GM19043 (cell line): ENCODE results near the gene ILDR2.

ENCODE experiments used
- ATAC-seq: cut with Tn5 transposase; IDR thresholded peaks from one replicate; pipeline ENCODE4 v1.9.1; 2021; ENCODE audit warnings: low read depth; ENCODE audit not compliant: unreplicated experiment

Gene ILDR2

DNA sequence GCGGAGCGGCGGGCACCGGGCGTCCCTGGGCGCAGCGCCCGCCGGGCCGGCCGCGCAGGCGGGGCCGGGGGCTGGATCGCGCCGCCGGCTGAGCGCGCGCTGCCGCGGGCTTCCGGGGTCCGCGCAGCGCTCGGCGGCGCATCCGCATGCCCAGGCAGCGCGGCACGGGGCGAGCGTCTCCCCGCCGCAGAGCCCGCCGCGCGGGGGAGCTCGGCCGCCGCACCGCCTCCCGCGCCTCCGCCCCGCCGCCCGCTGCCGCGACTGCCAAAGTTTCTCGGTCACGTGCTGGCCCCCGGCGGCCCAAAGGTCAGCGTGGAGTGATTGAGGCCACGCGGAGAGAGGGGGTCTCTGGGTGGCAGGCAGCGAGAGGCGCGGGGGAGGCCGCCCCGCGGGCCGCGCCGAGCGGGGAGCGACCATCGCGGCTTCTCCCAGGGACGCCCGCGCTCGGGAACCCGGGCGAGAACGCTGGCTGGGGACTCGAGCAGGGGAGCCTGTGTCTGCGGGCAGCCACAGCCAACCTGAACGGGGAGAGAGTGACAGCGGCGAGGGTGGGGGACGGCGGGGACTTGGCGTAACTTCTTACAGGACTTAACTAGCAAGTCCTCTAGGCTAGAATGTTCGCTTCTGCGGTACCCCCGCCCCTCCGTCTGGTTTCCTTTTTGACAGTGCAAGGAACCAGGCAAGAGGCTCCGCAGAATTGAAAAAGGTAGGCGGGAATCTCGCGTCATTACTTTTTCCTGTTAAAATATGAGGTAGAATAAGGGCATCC lies at the start of gene ILDR2:
TSS of gene ILDR2 (minus strand) at position 180 of the 769 bp plus-strand sequence. CDS start 272 bp downstream, outside the sequence.
- ATAC-seq, result no peak

- ATAC-seq, result peak; percentile 86
These were observed 47.0 kb upstream of the ILDR2 start for GRCh38 chr1:167022384-167022783.

- no peak for ATAC-seq
These were observed 40.9 kb upstream of the ILDR2 start for GRCh38 chr1:167016100-167016750.

DNA sequence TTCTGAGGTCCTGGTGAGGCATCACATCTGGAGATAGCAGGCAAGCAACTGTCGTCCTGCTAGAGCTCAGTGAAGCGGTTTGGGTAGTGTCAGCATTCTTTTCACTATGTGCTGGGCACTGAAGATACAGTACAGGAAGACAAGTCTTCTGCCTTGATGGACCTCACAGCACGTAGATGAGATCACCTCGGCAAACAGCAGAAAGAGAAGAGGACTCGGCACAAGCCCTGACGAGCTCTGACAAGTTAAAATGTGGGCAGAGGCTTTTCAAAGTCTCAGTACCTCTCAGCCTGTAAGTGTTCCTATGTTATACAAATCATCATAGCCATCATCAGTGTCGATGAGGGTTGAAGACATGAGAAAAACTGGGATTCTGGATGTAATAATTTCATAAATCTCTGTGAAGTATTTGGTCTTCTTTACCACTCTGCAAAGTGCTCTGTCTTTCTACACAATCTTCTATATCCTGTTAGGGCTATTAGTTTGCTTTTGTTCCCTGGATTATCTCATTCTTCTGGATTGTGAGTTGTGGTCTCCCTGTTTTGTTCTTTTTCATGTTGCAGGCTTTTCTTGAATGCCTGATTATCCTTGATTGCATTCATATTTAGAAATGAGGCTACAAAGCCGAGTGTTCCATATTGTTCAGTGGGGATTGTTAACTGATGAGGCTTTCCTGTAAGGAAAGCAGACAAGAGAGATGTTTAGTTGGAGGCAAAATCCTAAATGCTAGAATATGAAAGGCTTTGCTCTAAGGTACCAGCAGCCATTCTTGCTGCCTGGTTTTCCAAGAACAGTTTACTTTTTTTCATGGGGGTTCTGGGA lies 38.0 kb upstream of the ILDR2 start:
- ATAC-seq, result no peak

DNA sequence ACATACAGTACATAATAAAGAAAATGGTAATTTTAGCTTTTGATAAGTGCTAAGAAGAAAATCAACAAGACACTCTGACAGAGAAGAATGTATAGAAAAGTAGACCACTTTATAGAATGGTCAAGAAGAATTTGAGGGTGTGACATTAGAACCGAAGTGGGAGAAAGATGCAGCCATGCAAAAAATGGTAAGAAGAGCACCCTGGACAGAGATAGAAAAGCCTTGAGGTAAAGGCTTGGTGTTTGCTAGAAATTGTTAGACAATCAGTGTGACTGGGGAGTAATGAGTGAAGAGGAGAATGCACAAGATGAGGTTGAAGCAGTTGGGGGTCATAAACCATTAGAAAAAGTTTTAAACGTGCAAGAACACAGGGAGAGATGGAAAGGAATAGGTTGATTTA lies 37.2 kb upstream of the ILDR2 start:
- ATAC-seq, result no peak

- ATAC-seq, result no peak
These were observed 36.3 kb upstream of the ILDR2 start for GRCh38 chr1:167011560-167012191.

- ATAC-seq, result no peak
These were observed 28.4 kb upstream of the ILDR2 start for GRCh38 chr1:167003711-167004110.

GRCh38 chr1:167002354-167002753 lies 27.0 kb upstream of the ILDR2 start:
- ATAC-seq, result no peak

DNA sequence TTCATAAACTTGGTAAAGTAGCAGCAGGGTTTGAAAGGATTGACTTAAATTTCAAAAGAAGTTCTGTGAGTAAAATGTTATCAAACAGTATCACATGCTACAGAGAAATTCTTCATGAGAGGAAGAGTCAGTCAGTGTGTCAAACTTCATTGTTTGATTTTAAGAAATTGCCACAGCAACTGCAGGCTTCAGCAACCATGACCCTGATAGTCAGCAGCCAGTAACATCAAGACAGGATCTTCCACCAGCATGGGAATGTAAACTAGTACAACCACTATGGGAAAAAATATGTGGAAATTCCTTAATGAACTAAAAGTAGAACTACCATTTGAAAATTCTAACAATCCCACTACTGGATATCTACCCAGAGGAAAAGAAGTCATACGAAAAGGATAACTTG lies 25.2 kb upstream of the ILDR2 start:
- no peak for ATAC-seq

DNA sequence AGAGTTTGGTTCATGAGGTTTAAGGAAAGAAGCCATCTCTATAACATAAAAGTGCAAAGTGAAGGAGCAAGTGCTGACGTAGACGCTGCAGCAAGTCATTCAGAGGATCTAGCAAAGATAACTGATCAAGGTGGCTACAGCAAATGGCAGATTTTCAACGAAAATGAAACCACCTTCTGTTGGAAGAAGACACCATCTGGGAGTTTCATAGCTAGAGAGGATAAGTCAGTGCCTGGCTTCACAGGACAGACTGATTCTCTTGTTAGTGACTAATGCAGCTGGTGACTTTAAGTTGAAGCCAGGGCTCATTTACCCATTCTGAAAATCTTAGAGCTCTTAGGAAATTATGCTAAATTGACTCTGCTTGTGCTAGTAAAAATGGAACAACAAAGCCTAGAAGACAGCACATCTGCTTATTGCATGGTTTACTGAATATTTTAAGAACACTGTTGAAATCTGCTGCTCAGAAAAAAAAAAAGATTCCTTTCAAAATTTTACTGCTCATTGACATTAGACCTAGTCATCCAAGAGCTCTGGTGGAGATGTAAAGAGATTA lies 24.2 kb upstream of the ILDR2 start:
- ATAC-seq, result peak; percentile 50

DNA sequence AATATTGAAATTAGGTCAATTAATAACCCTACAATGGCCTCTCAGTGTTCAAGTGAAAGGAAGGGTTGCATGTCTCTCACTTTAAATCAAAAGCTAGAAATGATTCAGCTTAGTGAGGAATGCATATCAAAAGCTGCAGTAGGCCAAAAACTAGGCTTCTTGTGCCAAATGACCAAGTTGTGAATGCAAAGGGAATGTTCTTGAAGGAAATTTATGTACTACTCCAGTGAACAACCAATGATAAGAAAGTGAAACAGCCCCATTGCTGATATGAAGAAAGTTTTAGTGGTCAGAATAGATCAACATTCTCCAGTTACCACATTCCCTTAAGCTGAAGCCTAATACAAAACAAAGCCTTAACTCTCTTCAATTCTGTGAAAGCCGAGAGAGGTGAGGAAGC lies 23.7 kb upstream of the ILDR2 start:
- peak; percentile 44 for ATAC-seq

DNA sequence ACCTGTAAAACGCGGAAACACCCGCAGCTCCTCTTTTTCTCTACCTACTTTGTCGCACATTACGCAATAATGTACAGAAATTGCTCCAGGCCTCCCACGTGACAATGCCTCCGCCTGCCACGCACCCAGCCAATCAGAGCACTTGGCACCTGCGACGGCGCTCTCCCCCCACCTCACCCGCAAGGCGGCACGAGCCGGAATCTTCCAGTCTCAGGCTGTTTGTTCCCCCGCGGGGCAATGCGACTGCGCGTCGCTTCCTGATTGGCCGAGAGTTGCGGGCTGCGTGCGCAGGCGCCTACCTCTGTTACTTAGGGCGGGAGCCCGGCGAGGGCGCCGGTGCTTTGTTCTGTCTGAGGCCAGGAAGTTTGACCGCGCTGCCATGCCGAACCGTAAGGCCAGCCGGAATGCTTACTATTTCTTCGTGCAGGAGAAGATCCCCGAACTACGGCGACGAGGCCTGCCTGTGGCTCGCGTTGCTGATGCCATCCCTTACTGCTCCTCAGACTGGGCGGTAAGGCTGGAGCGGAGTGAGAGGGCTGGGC lies 13.7 kb upstream of the ILDR2 start, which contains the start of gene MAEL:
TSS of gene MAEL (plus strand) at position 307 of the 542 bp plus-strand sequence. CDS start at position 380, 73 bp downstream.
- no peak for ATAC-seq

DNA sequence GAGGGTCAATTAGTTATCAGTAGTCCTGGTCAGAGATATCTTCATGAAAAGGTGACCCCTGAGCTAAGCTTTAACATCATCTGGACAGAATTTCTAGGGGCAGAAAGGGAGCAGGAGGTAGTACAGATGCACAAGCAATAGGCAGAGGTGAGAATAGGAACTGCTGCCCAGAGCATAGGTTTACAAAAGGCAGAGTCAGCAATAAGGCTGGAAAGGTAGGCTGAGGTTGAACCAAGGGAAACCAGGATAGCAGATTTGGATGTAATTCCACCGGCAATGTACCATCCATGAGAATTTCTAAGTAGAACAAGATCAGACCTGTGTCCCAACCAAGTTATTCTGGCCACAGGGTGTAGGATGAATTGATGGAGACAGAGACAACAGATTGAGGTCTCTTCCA lies 6.2 kb upstream of the ILDR2 start:
- ATAC-seq, result no peak

DNA sequence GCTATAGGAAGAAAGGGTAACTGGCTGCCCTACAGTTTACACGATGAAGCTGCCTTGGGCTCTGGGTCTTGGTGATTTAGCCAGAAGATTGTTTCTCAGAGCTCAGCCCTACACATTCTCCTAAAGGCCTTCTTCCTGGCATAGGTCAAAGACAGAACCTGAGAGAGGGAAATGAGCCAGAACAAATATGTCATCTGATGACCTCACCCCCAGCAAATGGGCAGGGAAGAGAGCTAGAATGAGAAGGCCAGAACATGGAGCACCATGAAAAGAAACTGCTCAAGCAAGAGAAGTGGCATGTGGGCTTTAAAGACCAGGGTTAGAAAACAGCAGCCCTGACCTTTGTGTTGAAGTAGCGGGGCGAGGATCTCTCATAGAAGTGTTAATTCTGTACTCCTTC lies 5.5 kb upstream of the ILDR2 start:
- ATAC-seq, result no peak

GRCh38 chr1:166980383-166980782 lies 5.0 kb upstream of the ILDR2 start:
- no peak for ATAC-seq

- peak; percentile 40 for ATAC-seq
These were observed 3.5 kb upstream of the ILDR2 start for GRCh38 chr1:166978821-166979220.

GRCh38 chr1:166977951-166978350 lies 2.6 kb upstream of the ILDR2 start:
- ATAC-seq, result no peak

GRCh38 chr1:166974647-166975345 lies 544 bp downstream of the ILDR2 start:
- no peak for ATAC-seq

DNA sequence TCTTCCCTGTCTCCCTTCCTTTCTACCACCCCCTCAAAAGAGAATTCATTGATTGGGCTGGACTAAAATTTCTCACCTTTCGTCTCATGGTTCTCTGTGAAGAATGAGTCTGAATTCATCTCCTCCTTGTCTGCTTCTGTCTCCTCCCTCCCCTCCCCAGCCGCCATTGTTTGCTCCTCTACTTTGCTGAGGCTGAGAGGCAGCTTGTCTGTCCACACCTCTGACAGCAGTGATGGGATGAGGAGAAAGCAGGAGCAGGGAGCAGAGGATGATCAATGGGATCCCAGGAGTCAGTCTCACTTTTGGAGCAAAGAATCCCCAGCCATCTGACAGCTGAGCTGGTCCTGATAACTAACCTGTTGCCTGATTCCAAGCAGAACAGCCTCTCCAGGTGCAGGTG lies 2.5 kb downstream of the ILDR2 start:
- no peak for ATAC-seq

DNA sequence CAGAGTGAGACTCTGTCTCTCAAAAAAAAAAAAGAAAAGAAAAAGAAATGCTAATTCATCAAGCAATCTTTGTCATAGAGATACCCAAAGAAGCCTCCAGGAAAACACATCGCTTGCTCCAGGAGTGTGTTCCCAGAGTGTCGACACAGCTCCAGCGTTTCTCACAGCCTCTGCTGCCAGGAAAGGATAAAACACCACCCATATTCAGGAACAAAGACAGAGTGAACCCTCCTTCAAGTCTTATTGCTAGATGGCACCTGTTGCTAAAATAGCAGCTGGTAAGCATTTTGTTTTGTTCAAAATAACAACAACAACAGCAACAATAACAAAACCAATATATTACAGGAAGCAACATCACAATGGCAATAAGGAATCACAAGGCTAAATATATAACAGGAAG lies 3.1 kb downstream of the ILDR2 start:
- no peak for ATAC-seq
